ENCODE data around the gene NBPF11.
"Not testable (repeated sequence)": the region's sequence is repeated elsewhere in the genome, so short reads cannot be mapped to it uniquely, and the experiment has no call there.

The NBPF11 gene

DNA sequence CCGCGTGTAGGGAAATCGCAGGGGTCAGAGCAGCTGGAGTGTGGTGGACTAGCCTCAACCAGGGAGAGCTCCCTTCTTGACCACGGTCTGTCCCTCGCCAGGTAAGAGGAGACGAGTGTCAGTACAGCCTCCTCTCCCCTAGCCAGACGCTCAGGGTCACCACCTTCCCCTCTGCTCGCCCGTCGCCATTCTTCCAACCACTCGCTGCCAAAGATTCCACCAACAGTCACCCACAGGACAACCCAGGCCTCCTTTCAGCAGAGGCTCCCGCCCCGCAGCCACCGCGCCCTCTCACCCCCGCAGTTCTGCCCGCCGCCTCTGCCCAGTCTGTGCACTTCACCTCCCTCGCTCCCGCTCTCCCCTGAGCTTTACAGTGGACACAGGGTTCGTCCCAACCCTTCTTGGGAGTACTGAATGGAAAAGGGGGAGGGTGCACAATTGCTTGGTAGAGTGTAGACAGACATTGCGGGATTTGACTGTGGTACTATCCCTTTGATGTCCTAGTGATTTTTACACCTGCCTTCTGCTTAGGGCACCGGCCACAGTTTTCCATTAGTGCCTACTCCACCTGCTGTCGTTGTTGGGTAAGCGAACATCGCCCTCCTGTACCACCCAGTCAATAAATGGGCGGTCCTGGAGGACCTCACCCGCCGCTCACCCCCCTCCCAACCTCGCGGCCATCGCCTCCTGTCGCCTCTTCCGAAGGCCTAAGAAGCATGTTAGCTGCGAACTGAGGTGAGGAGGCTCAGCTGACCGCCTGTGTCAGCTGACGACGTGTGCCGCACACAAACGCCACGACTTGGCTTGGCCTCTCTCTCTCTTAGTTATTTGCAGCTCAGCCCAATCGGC, 9.2 kb upstream of the NBPF11 start:
- H3K4me3 ChIP-seq (ENCODE audit: control insufficient read depth, low read depth, low read length), result no peak overlapping the region
- TF ChIP-seq, protein P1, sequence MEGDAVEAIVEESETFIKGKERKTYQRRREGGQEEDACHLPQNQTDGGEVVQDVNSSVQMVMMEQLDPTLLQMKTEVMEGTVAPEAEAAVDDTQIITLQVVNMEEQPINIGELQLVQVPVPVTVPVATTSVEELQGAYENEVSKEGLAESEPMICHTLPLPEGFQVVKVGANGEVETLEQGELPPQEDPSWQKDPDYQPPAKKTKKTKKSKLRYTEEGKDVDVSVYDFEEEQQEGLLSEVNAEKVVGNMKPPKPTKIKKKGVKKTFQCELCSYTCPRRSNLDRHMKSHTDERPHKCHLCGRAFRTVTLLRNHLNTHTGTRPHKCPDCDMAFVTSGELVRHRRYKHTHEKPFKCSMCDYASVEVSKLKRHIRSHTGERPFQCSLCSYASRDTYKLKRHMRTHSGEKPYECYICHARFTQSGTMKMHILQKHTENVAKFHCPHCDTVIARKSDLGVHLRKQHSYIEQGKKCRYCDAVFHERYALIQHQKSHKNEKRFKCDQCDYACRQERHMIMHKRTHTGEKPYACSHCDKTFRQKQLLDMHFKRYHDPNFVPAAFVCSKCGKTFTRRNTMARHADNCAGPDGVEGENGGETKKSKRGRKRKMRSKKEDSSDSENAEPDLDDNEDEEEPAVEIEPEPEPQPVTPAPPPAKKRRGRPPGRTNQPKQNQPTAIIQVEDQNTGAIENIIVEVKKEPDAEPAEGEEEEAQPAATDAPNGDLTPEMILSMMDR (IDR thresholded peaks at IDR 0.05; ENCODE audit: control insufficient read depth, insufficient read depth, low read depth, low read length, missing control alignments), result no peak
- no peak for DNase-seq (ENCODE audit: low read depth)

DNA sequence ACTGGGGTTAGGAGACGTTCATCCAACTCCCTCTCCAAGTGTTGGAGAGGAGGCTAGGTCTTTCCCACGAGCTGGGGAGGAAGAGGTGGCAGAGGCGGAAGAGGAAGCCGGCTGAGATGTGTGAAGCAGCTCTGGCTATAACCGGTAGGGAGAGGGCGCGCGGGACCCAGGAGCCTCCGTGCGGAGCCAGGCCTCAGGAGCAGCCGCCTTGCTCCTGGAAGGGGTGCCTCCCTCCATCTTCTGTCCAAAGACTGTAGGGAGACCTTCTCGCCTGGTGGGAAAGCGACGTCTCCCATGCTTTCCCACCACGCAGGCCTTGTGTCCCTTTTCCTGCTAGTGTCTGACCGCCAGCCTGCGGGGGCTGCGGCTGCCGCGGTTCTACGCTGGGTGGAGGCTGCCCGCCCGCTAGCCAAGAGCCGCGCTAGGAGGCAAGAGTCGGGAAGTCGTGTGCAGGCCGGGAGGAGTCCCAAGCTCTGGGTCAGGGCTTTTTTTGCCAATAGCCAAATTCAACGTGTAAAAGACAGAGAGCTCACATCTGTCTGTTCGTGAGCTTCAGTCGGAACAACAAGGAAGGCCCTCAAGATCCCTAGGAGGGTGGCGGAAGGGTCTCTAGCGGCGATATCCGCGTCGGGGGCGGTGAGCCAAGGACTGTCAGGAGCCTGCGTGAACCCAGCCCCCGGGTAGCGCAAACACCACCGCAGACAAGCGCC, 8.4 kb upstream of the NBPF11 start:
- H3K4me3 ChIP-seq (ENCODE audit: control insufficient read depth, low read depth, low read length), result no peak overlapping the region
- TF ChIP-seq, protein P1 (IDR thresholded peaks at IDR 0.05; ENCODE audit: control insufficient read depth, insufficient read depth, low read depth, low read length, missing control alignments), result no peak
- no peak for DNase-seq (ENCODE audit: low read depth)

DNA sequence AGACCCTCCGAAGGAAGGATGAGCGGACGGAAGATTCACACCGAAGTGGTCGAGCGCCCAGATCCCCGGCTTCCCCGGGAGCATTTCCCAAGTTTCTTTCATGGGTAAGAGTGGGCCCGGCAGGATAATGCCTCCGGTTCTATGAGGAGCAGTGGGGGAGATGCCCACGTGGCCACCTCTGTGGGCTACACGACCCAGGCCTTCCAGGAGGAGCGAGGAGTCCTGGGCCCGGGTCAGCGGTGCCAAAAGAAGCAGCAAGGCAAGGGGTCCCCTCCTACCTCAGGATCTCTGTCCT, 7.9 kb upstream of the NBPF11 start:
- TF ChIP-seq, protein P1 (IDR thresholded peaks at IDR 0.05; ENCODE audit: control insufficient read depth, insufficient read depth, low read depth, low read length, missing control alignments), result no peak
- DNase-seq (ENCODE audit: low read depth), result no peak

DNA sequence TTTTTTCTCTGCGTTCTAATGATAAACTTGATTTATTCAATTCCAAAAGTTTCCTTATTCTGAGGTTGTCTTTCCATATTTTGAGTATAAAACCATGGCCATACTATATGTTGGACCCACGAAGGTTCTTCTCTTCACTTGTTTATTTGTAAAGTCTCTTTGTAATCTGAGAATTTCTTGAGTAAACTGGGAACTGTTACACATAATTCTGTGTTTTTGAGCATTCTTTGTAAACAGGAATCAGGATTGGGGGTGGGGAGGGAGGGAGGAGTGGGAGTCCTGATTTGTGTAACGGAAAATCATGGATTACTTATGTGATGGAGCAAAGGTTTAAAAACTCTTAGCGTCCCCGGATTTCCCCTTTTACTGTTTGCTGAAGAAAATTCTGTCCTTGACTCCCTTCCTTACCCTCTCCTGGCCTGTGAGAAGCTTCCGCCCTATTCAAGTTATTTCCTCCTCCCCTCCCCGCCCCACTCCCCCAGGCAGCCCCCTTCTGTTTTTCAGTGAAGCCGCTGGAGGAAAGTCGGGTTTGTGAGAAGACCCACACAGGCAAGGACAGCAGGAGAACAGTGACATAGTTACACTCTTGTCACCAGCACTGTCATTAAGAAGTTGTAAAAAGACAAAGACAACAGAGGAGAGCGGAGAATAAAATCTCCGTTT, 6.4 kb upstream of the NBPF11 start:
- TF ChIP-seq, protein P1 (IDR thresholded peaks at IDR 0.05; ENCODE audit: control insufficient read depth, insufficient read depth, low read depth, low read length, missing control alignments), result no peak
- DNase-seq (ENCODE audit: low read depth), result no peak
- H3K4me3 ChIP-seq (ENCODE audit: control insufficient read depth, low read depth, low read length), result no peak overlapping the region

More for the DNA sequence above, 7.9 kb upstream of the NBPF11 start:
- no peak overlapping the region for H3K4me3 ChIP-seq (ENCODE audit: control insufficient read depth, low read depth, low read length)

DNA sequence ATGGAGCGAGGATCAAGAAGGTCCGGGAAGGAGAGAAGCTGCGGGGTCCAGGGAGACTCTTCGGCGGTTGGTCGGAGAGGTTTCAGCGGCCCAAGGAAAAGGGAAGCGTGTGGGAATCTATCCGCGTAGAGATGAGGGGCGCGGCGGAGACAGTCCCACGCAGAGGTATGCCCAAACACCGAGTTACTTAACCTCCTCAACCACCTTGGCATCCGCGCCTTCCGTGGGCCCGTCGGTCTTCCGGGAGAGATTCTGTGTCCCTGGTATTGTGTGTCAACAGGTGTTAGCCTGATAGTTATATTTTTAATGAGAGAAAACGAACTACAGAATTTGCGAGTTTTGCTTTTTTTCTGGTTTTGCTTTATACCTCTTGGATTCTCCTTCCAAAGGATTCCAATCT, 5.7 kb upstream of the NBPF11 start:
- not testable (repeated sequence) for DNase-seq (ENCODE audit: low read depth); H3K4me3 ChIP-seq (ENCODE audit: control insufficient read depth, low read depth, low read length)

DNA sequence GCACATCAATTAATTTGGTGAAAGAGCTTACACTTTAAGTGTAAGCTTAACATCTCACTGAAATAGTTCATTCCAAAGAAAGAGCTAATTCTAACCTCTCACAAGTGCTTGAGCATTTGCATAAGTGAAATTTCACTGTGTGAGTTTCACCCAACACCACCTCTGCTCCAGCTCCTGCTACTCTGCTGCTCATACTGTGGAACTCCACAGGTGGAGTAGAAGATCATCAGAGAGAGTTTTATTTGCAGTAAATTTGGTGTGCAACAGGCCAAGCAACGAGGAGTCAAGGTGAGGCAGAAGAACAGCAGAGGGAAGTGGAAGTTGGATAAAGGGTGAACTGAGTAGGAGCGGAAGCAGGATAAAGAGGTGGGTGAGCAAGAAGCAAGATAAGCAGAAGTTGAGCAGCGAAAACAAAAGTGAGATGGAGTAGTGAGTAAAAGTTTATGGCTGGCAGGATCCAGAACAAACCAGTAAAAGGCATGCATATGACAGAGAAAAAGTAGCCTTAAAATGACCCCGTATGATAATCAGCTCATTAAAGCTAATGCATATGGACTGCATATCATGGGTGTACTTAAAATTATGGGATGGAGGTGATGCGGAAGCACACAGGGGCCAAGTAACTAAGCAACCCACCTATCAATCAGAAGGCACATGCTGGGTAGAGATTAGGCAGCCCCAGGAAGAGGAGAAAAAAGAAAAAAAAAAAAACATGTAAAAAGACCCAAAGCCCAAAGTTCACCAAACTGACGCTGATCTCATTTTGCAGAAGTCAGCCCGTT, 3.6 kb upstream of the NBPF11 start:
- not testable (repeated sequence) for DNase-seq (ENCODE audit: low read depth); H3K4me3 ChIP-seq (ENCODE audit: control insufficient read depth, low read depth, low read length)

DNA sequence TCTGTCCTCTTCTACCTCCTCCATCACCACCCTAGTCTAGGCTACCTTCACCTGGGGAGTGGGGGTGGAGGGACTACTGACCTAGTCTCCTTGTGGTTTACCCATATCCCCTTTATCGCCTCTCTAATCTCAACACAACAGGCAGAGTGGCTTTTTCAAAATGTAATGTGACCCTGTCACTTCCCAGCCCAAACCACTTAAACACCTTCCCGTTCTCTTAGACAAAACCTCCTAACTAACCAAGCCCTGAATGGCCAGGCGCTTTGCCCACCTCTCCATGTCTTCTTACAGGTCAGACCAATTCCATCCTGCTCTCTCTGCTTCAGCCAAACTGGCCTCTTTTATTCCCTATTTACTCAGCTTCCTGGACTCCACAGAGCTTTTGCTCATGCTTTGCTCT, 714 bp upstream of the NBPF11 start:
- DNase-seq (ENCODE audit: low read depth); H3K4me3 ChIP-seq (ENCODE audit: control insufficient read depth, low read depth, low read length): not testable (repeated sequence)

DNA sequence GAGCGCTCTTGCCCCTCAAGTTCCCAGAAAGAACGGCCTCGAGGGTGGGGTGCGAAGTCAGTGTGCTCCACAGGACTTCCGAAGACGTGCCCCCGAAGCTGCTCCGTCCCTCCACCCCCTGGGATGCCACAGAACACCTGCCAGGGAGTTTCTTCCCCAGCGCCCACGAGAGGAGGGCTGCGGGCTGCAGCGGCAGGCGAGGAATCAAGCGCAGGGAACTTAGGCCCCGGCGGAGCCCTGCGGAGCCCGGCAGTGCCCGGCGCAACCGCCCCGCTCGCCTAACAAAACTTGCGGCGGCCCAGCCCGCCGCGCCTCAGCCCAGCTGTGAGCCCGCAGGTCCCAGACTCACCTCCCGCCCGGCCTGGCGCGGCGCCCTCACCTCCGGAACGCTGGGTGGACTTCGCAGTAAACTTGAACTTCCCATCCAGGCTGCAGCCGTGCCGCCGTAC, 686 bp downstream of the NBPF11 start:
- peak overlapping the region; percentile 66 for H3K4me3 ChIP-seq (ENCODE audit: control insufficient read depth, low read depth, low read length)
- DNase-seq (ENCODE audit: low read depth), result not testable (repeated sequence)

DNA sequence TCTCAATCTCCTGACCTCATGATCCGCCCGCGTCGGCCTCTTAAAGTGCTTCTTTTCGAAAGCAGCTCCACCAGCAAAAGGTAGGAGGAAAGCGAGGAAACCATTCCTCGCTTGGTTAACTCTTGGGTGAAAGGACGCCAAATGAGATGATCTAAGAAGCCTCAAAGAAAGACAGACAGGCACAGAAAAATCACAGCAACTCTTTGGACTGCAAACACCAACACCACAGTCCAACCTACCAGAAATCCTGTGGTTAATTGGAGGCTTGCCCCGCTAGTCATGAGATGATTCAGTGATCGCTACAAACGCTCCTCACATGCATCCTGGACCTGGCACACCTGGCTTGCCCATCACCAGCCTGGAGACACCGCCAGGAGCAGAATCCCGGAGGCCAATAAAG, 1.1 kb downstream of the NBPF11 start:
- DNase-seq (ENCODE audit: low read depth), result not testable (repeated sequence)
- peak overlapping the region; percentile 66 for H3K4me3 ChIP-seq (ENCODE audit: control insufficient read depth, low read depth, low read length)

DNA sequence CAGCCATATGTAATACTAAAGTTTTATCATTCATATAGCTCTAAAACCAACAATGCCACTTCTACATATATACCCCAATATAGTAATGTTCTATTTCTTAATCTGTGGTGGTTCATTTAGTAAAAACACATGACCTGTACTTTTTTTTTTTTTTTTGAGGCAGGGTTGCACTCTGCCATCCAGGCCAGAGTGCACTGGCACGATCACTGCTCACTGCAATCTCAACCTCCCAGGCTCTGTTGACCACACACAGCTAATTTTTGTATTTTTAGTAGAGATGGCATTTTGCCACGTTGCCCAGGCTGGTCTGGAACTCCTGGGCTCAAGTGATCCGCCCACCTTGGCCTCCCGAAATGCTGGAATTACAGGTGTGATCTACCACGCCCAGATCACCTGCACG, 2.1 kb downstream of the NBPF11 start:
- H3K4me3 ChIP-seq (ENCODE audit: control insufficient read depth, low read depth, low read length); DNase-seq (ENCODE audit: low read depth): not testable (repeated sequence)

DNA sequence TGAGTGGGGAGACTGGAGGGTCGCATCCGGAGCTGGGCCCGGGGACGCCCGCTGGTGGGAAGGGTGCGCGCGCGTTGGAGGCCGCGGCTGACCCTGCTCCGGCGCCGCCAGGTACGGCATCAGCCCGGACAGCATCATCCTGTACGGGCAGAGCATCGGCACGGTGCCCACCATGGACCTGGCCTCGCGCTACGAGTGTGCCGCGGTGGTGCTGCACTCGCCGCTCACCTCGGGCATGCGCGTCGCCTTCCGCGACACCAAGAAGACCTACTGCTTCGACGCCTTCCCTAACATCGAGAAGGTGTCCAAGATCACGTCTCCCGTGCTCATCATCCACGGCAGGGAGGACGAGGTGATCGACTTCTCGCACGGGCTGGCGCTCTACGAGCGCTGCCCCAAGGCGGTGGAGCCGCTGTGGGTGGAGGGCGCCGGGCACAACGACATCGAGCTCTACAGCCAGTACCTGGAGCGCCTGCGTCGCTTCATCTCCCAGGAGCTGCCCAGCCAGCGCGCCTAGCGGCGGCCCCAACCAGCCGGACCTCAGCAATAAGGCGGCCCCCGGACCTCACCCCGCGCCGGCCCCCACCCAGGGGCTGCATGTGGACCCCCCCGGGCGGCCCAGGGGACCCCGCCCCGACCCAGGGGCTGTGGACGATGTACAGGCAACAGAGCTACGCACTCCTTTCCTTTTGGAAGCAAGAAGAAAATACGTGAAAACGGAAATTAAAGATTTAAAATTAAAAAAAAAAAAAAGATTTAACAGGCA, 2.8 kb downstream of the NBPF11 start:
- H3K4me3 ChIP-seq (ENCODE audit: control insufficient read depth, low read depth, low read length); DNase-seq (ENCODE audit: low read depth): not testable (repeated sequence)
